Kasumi-1 (cell line): Measurements from ENCODE around the gene RARS1.

Source experiments
- DNase-seq, 2 experiments: peaks; one replicate each; lab custom pipeline; 2025; lab: John Stamatoyannopoulos, UW

Gene RARS1

GRCh38 chr5:168562279-168562678, 76.0 kb downstream of the RARS1 start:
- no peak for DNase-seq

GRCh38 chr5:168563959-168564358, 77.7 kb downstream of the RARS1 start:
- DNase-seq, result no peak

GRCh38 chr5:168568738-168569137, 82.5 kb downstream of the RARS1 start:
- DNase-seq, result no peak
